WTC11 (cell line): ENCODE results near the gene COIL.

Source experiments
- NR3C1 ChIP-seq: sonication (generic); formaldehyde crosslinking; conservative IDR thresholded peaks from 2 replicates; pipeline ENCODE4 v1.8.1; 2023; ENCODE audit warnings: low read depth, mild to moderate bottlenecking, missing genetic modification reagents
- TF ChIP-seq, protein P1 (sequence below): fragments of 200-600 bp; IDR thresholded peaks from 2 replicates; pipeline ENCODE4 v1.8.0; 2022; ENCODE audit warnings: antibody characterized with exemption
- TF ChIP-seq, protein P2 (sequence below): sonication (generic); formaldehyde crosslinking; IDR thresholded peaks from 2 replicates; pipeline ENCODE4 v1.8.0; 2023; ENCODE audit warnings: missing genetic modification reagents

DNA sequence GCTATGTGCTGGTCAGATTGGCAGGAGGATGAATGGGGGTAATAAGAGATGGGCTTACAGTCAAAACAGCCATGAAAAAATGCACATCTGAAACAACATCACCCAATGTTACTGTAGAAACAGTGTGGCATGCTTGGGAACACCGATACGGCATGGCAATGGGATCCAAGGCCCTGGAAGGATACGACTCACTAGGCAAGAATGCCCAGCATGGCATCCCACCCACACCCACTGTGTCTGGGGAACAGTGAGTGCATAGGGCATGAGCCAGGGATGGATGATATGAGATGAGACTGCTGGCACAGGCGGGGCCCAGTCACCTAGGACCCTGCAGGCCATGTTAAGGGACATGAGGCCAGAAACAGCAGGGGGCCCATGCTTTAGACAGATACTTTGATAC is 58.5 kb downstream of the COIL start:
- no peak for TF ChIP-seq NR3C1 (CRISPR knock-in tag)
- TF ChIP-seq, protein P1, sequence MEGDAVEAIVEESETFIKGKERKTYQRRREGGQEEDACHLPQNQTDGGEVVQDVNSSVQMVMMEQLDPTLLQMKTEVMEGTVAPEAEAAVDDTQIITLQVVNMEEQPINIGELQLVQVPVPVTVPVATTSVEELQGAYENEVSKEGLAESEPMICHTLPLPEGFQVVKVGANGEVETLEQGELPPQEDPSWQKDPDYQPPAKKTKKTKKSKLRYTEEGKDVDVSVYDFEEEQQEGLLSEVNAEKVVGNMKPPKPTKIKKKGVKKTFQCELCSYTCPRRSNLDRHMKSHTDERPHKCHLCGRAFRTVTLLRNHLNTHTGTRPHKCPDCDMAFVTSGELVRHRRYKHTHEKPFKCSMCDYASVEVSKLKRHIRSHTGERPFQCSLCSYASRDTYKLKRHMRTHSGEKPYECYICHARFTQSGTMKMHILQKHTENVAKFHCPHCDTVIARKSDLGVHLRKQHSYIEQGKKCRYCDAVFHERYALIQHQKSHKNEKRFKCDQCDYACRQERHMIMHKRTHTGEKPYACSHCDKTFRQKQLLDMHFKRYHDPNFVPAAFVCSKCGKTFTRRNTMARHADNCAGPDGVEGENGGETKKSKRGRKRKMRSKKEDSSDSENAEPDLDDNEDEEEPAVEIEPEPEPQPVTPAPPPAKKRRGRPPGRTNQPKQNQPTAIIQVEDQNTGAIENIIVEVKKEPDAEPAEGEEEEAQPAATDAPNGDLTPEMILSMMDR: no peak
- TF ChIP-seq, protein P2, sequence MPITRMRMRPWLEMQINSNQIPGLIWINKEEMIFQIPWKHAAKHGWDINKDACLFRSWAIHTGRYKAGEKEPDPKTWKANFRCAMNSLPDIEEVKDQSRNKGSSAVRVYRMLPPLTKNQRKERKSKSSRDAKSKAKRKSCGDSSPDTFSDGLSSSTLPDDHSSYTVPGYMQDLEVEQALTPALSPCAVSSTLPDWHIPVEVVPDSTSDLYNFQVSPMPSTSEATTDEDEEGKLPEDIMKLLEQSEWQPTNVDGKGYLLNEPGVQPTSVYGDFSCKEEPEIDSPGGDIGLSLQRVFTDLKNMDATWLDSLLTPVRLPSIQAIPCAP (CRISPR knock-in tag): no peak
